ENCODE measurements around the gene COL27A1.

DNA sequence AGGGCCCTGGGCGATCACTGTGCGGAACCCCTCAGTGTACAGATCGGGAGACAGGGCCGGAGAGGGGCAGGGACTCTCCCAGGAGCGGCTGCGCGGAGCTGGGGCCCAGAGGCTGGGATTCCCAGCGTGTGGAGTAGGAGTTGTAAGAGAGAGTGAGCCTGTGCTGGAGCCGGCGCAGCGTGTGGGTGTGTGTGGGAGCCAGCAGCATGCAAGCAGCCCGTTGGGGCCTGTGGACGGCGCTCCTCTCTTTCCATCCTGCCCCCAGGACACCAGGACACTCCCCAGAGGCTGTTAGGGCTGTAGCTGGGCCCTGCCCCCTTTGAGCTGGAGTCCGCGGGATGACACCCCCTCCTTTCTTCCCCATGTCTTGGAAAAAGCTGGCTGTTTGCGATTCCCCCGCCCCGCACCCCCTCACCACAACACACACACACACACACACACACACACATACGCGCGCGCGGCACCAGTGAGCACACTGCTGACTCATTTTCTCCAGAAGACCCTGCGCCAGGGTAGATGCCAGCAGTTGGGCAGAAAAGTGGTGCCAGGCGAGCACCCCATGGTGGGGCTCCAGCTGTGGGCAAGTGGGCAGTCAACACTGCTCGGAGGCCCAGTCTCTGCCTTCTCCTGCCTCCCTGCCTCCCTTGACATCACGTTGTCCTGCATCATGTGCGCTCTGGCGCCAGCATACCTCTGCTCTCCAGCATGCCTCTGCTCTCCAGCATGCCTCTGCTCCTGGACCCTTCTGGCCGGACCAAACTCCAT lies 1.5 kb downstream of the COL27A1 start:
- TF ChIP-seq, protein P1, sequence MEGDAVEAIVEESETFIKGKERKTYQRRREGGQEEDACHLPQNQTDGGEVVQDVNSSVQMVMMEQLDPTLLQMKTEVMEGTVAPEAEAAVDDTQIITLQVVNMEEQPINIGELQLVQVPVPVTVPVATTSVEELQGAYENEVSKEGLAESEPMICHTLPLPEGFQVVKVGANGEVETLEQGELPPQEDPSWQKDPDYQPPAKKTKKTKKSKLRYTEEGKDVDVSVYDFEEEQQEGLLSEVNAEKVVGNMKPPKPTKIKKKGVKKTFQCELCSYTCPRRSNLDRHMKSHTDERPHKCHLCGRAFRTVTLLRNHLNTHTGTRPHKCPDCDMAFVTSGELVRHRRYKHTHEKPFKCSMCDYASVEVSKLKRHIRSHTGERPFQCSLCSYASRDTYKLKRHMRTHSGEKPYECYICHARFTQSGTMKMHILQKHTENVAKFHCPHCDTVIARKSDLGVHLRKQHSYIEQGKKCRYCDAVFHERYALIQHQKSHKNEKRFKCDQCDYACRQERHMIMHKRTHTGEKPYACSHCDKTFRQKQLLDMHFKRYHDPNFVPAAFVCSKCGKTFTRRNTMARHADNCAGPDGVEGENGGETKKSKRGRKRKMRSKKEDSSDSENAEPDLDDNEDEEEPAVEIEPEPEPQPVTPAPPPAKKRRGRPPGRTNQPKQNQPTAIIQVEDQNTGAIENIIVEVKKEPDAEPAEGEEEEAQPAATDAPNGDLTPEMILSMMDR (conservative IDR thresholded peaks at IDR 0.05; ENCODE audit: low read depth in 2 of 2) = peak in 1 of 2 experiments; percentile 32; a peak in 2 of 4 replicates
- TF ChIP-seq POLR2AphosphoS5 (IDR thresholded peaks at IDR 0.05; ENCODE audit: low read depth) (no peak), NANOG (IDR thresholded peaks at IDR 0.05; ENCODE audit: borderline replicate concordance) (no peak), EZH2 (IDR thresholded peaks at IDR 0.05; ENCODE audit: low read depth, unreplicated experiment) (peak; percentile 24), EZH2phosphoT487 (IDR thresholded peaks at IDR 0.05; ENCODE audit: unreplicated experiment) (no peak), CREB1 (CRISPR knock-in tag; IDR thresholded peaks at IDR 0.05; ENCODE audit: low read depth) (no peak), ZNF114 (CRISPR knock-in tag; IDR thresholded peaks at IDR 0.05) (no peak), JUNB (IDR thresholded peaks at IDR 0.05; ENCODE audit: unreplicated experiment) (no peak)
- TF ChIP-seq, protein P2, sequence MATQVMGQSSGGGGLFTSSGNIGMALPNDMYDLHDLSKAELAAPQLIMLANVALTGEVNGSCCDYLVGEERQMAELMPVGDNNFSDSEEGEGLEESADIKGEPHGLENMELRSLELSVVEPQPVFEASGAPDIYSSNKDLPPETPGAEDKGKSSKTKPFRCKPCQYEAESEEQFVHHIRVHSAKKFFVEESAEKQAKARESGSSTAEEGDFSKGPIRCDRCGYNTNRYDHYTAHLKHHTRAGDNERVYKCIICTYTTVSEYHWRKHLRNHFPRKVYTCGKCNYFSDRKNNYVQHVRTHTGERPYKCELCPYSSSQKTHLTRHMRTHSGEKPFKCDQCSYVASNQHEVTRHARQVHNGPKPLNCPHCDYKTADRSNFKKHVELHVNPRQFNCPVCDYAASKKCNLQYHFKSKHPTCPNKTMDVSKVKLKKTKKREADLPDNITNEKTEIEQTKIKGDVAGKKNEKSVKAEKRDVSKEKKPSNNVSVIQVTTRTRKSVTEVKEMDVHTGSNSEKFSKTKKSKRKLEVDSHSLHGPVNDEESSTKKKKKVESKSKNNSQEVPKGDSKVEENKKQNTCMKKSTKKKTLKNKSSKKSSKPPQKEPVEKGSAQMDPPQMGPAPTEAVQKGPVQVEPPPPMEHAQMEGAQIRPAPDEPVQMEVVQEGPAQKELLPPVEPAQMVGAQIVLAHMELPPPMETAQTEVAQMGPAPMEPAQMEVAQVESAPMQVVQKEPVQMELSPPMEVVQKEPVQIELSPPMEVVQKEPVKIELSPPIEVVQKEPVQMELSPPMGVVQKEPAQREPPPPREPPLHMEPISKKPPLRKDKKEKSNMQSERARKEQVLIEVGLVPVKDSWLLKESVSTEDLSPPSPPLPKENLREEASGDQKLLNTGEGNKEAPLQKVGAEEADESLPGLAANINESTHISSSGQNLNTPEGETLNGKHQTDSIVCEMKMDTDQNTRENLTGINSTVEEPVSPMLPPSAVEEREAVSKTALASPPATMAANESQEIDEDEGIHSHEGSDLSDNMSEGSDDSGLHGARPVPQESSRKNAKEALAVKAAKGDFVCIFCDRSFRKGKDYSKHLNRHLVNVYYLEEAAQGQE (IDR thresholded peaks at IDR 0.05; ENCODE audit: unreplicated experiment) = no peak
- TF ChIP-seq, protein P3, sequence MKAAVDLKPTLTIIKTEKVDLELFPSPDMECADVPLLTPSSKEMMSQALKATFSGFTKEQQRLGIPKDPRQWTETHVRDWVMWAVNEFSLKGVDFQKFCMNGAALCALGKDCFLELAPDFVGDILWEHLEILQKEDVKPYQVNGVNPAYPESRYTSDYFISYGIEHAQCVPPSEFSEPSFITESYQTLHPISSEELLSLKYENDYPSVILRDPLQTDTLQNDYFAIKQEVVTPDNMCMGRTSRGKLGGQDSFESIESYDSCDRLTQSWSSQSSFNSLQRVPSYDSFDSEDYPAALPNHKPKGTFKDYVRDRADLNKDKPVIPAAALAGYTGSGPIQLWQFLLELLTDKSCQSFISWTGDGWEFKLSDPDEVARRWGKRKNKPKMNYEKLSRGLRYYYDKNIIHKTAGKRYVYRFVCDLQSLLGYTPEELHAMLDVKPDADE (IDR thresholded peaks at IDR 0.05) = no peak
- TF ChIP-seq, protein P4, sequence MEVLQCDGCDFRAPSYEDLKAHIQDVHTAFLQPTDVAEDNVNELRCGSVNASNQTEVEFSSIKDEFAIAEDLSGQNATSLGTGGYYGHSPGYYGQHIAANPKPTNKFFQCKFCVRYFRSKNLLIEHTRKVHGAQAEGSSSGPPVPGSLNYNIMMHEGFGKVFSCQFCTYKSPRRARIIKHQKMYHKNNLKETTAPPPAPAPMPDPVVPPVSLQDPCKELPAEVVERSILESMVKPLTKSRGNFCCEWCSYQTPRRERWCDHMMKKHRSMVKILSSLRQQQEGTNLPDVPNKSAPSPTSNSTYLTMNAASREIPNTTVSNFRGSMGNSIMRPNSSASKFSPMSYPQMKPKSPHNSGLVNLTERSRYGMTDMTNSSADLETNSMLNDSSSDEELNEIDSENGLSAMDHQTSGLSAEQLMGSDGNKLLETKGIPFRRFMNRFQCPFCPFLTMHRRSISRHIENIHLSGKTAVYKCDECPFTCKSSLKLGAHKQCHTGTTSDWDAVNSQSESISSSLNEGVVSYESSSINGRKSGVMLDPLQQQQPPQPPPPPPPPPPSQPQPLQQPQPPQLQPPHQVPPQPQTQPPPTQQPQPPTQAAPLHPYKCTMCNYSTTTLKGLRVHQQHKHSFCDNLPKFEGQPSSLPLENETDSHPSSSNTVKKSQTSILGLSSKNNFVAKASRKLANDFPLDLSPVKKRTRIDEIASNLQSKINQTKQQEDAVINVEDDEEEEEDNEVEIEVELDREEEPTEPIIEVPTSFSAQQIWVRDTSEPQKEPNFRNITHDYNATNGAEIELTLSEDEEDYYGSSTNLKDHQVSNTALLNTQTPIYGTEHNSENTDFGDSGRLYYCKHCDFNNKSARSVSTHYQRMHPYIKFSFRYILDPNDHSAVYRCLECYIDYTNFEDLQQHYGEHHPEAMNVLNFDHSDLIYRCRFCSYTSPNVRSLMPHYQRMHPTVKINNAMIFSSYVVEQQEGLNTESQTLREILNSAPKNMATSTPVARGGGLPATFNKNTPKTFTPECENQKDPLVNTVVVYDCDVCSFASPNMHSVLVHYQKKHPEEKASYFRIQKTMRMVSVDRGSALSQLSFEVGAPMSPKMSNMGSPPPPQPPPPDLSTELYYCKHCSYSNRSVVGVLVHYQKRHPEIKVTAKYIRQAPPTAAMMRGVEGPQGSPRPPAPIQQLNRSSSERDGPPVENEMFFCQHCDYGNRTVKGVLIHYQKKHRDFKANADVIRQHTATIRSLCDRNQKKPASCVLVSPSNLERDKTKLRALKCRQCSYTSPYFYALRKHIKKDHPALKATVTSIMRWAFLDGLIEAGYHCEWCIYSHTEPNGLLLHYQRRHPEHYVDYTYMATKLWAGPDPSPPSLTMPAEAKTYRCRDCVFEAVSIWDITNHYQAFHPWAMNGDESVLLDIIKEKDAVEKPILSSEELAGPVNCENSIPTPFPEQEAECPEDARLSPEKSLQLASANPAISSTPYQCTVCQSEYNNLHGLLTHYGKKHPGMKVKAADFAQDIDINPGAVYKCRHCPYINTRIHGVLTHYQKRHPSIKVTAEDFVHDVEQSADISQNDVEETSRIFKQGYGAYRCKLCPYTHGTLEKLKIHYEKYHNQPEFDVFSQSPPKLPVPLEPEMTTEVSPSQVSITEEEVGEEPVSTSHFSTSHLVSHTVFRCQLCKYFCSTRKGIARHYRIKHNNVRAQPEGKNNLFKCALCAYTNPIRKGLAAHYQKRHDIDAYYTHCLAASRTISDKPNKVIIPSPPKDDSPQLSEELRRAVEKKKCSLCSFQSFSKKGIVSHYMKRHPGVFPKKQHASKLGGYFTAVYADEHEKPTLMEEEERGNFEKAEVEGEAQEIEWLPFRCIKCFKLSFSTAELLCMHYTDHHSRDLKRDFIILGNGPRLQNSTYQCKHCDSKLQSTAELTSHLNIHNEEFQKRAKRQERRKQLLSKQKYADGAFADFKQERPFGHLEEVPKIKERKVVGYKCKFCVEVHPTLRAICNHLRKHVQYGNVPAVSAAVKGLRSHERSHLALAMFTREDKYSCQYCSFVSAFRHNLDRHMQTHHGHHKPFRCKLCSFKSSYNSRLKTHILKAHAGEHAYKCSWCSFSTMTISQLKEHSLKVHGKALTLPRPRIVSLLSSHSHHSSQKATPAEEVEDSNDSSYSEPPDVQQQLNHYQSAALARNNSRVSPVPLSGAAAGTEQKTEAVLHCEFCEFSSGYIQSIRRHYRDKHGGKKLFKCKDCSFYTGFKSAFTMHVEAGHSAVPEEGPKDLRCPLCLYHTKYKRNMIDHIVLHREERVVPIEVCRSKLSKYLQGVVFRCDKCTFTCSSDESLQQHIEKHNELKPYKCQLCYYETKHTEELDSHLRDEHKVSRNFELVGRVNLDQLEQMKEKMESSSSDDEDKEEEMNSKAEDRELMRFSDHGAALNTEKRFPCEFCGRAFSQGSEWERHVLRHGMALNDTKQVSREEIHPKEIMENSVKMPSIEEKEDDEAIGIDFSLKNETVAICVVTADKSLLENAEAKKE (CRISPR knock-in tag; IDR thresholded peaks at IDR 0.05) = no peak

All from GM23338 (cell line).